Measurements from ENCODE around the gene IFT88. TPM values are rescaled to one million over a fixed set of nuclear protein-coding genes. Genes with fewer than 3 reads are reported as not detected.

The IFT88 gene
- total RNA-seq, 1 experiment from 2014 or later = 12.1 TPM

GRCh38 chr13:20553311-20553710 lies 13.6 kb upstream of the IFT88 start:
- BruUV-seq (replicated peaks) = no TSS peak
- no peak overlapping the region for H3K27ac Mint-ChIP-seq (ENCODE audit: unreplicated experiment)
- no peaks in the 10 kb centered on the region for H3K36me3 ChIP-seq (ENCODE audit: control insufficient read depth, insufficient read depth, low read length)
- no peaks in the 10 kb centered on the region; the same call in 1 of the 2 replicates for H3K4me1 ChIP-seq
- no peaks in the 10 kb centered on the region for H3K9me3 Mint-ChIP-seq (ENCODE audit: unreplicated experiment)
- no peaks in the 10 kb centered on the region for H3K4me1 Mint-ChIP-seq (ENCODE audit: low read depth, unreplicated experiment)
- no peak overlapping the region for H3K4me3 ChIP-seq (ENCODE audit: low read depth, low read length)
- H3K36me3 Mint-ChIP-seq (ENCODE audit: insufficient read depth, unreplicated experiment) = no peaks in the 10 kb centered on the region
- no peak for DNase-seq
- H3K4me3 Mint-ChIP-seq (ENCODE audit: unreplicated experiment) = no peak overlapping the region
- no peaks in the 10 kb centered on the region; the same call in 1 of the 2 replicates for H3K9me3 ChIP-seq
- ChIA-PET CTCF (no interaction called here), POLR2A (no interaction called here)
- H3K27me3 Mint-ChIP-seq (ENCODE audit: insufficient read depth, unreplicated experiment) = no peaks in the 10 kb centered on the region
- TF ChIP-seq CTCF (IDR thresholded peaks at IDR 0.05; ENCODE audit: insufficient read depth in 1 of 2, low read depth in 1 of 2, low read length in 1 of 2, severe bottlenecking in 1 of 2, unreplicated experiment in 1 of 2) = no peak
- no peaks in the 10 kb centered on the region for H3K27me3 ChIP-seq (replicated peaks; ENCODE audit: control insufficient read depth, insufficient read depth, low read length)
- intact Hi-C loops (cut with micrococcal nuclease; ENCODE audit: unreplicated experiment) = no loop called here

- Mint-ChIP-seq H3K27ac (ENCODE audit: unreplicated experiment) (no peak overlapping the region), H3K36me3 (ENCODE audit: insufficient read depth, unreplicated experiment) (no peaks in the 10 kb centered on the region), H3K4me1 (ENCODE audit: low read depth, unreplicated experiment) (peaks cover 7% of the 10 kb centered on the region), H3K27me3 (ENCODE audit: insufficient read depth, unreplicated experiment) (no peaks in the 10 kb centered on the region), H3K9me3 (ENCODE audit: unreplicated experiment) (peaks cover 12% of the 10 kb centered on the region), H3K4me3 (ENCODE audit: unreplicated experiment) (no peak overlapping the region)
- Histone ChIP-seq H3K27me3 (replicated peaks; ENCODE audit: control insufficient read depth, insufficient read depth, low read length) (no peaks in the 10 kb centered on the region), H3K36me3 (ENCODE audit: control insufficient read depth, insufficient read depth, low read length) (no peaks in the 10 kb centered on the region), H3K9me3 (no peaks in the 10 kb centered on the region), H3K4me1 (peaks cover 11% of the 10 kb centered on the region), H3K4me3 (ENCODE audit: low read depth, low read length) (no peak overlapping the region)
- intact Hi-C loops (cut with micrococcal nuclease; ENCODE audit: unreplicated experiment) = no loop called here
- BruUV-seq (replicated peaks) = no TSS peak
- POLR2A ChIA-PET = no interaction called here
- CTCF ChIA-PET = no interaction called here
- TF ChIP-seq CTCF (IDR thresholded peaks at IDR 0.05; ENCODE audit: insufficient read depth in 1 of 2, low read depth in 1 of 2, low read length in 1 of 2, severe bottlenecking in 1 of 2, unreplicated experiment in 1 of 2) = no peak
- no peak for DNase-seq
Observed at GRCh38 chr13:20558982-20559381, 8.0 kb upstream of the IFT88 start.

- H3K4me1 ChIP-seq = peaks cover 11% of the 10 kb centered on the region
- no peak overlapping the region for H3K4me3 Mint-ChIP-seq (ENCODE audit: unreplicated experiment)
- ChIA-PET POLR2A (no interaction called here), CTCF (no interaction called here)
- H3K27me3 Mint-ChIP-seq (ENCODE audit: insufficient read depth, unreplicated experiment) = no peaks in the 10 kb centered on the region
- no peak for DNase-seq
- H3K4me1 Mint-ChIP-seq (ENCODE audit: low read depth, unreplicated experiment) = peaks cover 7% of the 10 kb centered on the region
- no TSS peak for BruUV-seq (replicated peaks)
- H3K36me3 Mint-ChIP-seq (ENCODE audit: insufficient read depth, unreplicated experiment) = no peaks in the 10 kb centered on the region
- no peak for TF ChIP-seq CTCF (IDR thresholded peaks at IDR 0.05; ENCODE audit: insufficient read depth in 1 of 2, low read depth in 1 of 2, low read length in 1 of 2, severe bottlenecking in 1 of 2, unreplicated experiment in 1 of 2)
- peaks cover 18% of the 10 kb centered on the region for H3K9me3 Mint-ChIP-seq (ENCODE audit: unreplicated experiment)
- intact Hi-C loops (cut with micrococcal nuclease; ENCODE audit: unreplicated experiment) = no loop called here
- no peaks in the 10 kb centered on the region for H3K36me3 ChIP-seq (ENCODE audit: control insufficient read depth, insufficient read depth, low read length)
- peaks cover 4% of the 10 kb centered on the region; the same call in 1 of the 2 replicates for H3K9me3 ChIP-seq
- no peak overlapping the region for H3K27ac Mint-ChIP-seq (ENCODE audit: unreplicated experiment)
- H3K27me3 ChIP-seq (replicated peaks; ENCODE audit: control insufficient read depth, insufficient read depth, low read length) = no peaks in the 10 kb centered on the region
- no peak overlapping the region for H3K4me3 ChIP-seq (ENCODE audit: low read depth, low read length)
Observed at GRCh38 chr13:20559659-20560356, 7.1 kb upstream of the IFT88 start.

Measured in Caco-2 (cell line).